Astrocyte of the spinal cord (primary cell): ENCODE results near the gene CIT.
A peak's percentile ranks its signal among the peaks of the same experiment; 100 is the strongest.

Experiments used
- DNase-seq: peaks from one replicate; pipeline ENCODE4 v3.0.0; 2011; ENCODE audit warnings: low read depth, low spot score
- H3K4me3 ChIP-seq: 2 replicates; pipeline ENCODE4 v1.5.1; 2011; ENCODE audit warnings: low read depth, mild to moderate bottlenecking, low read length, moderate library complexity
- in situ Hi-C: cut with HindIII; loops from 2 replicates; pipeline ENCODE4 v1.10.0; 2017; ENCODE audit warnings: low sequenced_read_pairs
- TF ChIP-seq, protein P1 (sequence below): IDR thresholded peaks from 2 replicates; pipeline ENCODE4 v1.5.1; 2012; ENCODE audit warnings: low read depth, mild to moderate bottlenecking, low read length, inconsistent platforms

CIT gene

GRCh38 chr12:119666900-119667576 lies 210.1 kb downstream of the CIT start:
- H3K4me3 ChIP-seq, result peak overlapping the region; percentile 99
- TF ChIP-seq, protein P1, sequence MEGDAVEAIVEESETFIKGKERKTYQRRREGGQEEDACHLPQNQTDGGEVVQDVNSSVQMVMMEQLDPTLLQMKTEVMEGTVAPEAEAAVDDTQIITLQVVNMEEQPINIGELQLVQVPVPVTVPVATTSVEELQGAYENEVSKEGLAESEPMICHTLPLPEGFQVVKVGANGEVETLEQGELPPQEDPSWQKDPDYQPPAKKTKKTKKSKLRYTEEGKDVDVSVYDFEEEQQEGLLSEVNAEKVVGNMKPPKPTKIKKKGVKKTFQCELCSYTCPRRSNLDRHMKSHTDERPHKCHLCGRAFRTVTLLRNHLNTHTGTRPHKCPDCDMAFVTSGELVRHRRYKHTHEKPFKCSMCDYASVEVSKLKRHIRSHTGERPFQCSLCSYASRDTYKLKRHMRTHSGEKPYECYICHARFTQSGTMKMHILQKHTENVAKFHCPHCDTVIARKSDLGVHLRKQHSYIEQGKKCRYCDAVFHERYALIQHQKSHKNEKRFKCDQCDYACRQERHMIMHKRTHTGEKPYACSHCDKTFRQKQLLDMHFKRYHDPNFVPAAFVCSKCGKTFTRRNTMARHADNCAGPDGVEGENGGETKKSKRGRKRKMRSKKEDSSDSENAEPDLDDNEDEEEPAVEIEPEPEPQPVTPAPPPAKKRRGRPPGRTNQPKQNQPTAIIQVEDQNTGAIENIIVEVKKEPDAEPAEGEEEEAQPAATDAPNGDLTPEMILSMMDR, result no peak
- in situ Hi-C loops, result no loop called here
- DNase-seq, result no peak

DNA sequence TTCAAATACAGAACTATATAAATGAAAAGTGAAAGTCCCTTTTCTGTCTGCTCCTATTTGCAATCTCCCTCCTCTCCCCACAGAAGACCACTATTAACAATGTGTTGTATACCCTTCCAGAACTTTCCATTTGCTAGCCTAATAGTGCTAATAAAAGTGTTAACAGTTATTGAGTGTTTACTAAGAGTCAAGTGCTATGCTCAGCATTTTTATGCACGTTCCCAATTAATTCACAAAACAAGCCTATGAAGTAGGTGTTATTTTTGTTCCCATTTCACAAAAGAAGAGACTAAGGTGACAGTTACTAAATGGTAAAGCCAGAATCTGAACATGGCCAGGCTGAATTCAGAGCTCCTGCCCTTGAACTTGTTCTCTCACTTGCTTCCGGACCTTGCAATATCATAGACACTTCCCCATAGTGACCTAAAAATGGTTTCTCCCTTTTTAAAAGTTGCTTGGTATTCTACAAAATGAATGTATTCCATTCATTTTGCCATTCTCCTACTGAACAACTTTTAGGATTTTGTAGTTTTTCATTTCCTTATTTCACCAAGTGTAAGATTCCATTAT lies 210.8 kb downstream of the CIT start:
- H3K4me3 ChIP-seq, result no peak overlapping the region
- TF ChIP-seq, protein P1, result no peak
- in situ Hi-C loops, result no loop called here
- no peak for DNase-seq

GRCh38 chr12:119665164-119665929 lies 211.8 kb downstream of the CIT start:
- no peak overlapping the region for H3K4me3 ChIP-seq
- TF ChIP-seq, protein P1, result no peak
- in situ Hi-C loops, result no loop called here
- no peak for DNase-seq

- H3K4me3 ChIP-seq, result no peak overlapping the region
- in situ Hi-C loops, result no loop called here
- no peak for DNase-seq
- TF ChIP-seq, protein P1, result no peak
Observed at GRCh38 chr12:119664642-119665041, 212.5 kb downstream of the CIT start.

GRCh38 chr12:119661882-119662281 lies 215.2 kb downstream of the CIT start:
- H3K4me3 ChIP-seq, result no peak overlapping the region
- DNase-seq, result no peak
- TF ChIP-seq, protein P1, result no peak
- in situ Hi-C loops, result no loop called here

DNA sequence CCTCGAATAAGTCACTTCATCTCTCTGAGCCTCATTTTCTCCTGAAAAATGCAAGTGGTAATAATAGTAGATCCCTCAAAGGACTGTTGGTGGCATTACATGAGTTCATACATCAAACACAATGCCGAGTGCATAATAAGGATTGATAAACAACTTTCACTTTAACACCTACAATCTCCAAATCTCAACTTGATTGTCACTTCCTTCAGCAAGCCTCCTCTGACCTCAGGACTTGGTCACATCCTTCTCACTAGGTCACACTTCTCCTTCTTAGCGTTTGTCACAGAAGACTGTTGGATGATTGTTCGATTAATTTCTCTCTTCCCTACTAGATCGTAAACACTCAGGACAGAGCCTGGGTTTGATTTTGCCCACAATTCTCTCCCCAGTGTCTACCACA lies 217.0 kb downstream of the CIT start:
- TF ChIP-seq, protein P1, result no peak
- H3K4me3 ChIP-seq, result no peak overlapping the region
- in situ Hi-C loops, result no loop called here
- no peak for DNase-seq
